ENCODE measurements around the gene HS3ST4. TPM values are rescaled to one million over a fixed set of nuclear protein-coding genes. Genes with fewer than 3 reads are reported as not detected.

Gene HS3ST4
- total RNA-seq, 6 donors from 2014 or later = 0.13 to 0.44 (median 0.17) TPM; not detected in 3

DNA sequence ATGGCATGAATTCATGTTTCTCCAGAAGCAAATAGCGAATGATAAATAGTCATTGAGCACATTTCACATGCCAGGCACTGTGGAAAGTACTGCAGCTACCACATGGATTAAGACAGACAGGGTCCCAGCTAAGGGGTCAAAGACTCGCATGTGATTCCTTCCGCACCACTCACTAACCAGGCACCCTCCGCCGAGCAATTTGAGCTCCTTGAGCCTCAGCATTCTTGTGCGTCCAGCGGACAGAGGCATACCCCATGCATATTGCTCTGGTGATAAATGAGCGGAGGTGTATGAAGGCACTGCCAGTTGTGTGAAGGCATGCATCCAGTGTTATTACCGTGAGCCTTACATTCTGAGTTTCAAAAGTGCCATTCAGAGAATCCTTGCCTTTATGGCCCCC lies 358.7 kb downstream of the HS3ST4 start:
- H3K9me3 ChIP-seq = no peaks in the 10 kb centered on the region
- H3K4me3 ChIP-seq = no peak overlapping the region
- H3K27me3 ChIP-seq = no peaks in the 10 kb centered on the region
- WGBS, 2 donors = 64 to 66% methylated on average over 8 to 9 of the region's 9 CpGs
- DNase-seq (no peak), ATAC-seq (ENCODE audit: low FRiP score in 2 of 2) (no peak)
- H3K36me3 ChIP-seq = no peaks in the 10 kb centered on the region
- no peaks in the 10 kb centered on the region for H3K4me1 ChIP-seq
- TF ChIP-seq, protein P1, sequence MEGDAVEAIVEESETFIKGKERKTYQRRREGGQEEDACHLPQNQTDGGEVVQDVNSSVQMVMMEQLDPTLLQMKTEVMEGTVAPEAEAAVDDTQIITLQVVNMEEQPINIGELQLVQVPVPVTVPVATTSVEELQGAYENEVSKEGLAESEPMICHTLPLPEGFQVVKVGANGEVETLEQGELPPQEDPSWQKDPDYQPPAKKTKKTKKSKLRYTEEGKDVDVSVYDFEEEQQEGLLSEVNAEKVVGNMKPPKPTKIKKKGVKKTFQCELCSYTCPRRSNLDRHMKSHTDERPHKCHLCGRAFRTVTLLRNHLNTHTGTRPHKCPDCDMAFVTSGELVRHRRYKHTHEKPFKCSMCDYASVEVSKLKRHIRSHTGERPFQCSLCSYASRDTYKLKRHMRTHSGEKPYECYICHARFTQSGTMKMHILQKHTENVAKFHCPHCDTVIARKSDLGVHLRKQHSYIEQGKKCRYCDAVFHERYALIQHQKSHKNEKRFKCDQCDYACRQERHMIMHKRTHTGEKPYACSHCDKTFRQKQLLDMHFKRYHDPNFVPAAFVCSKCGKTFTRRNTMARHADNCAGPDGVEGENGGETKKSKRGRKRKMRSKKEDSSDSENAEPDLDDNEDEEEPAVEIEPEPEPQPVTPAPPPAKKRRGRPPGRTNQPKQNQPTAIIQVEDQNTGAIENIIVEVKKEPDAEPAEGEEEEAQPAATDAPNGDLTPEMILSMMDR (IDR thresholded peaks at IDR 0.05) = no peak
- no peak for TF ChIP-seq POLR2AphosphoS5 (IDR thresholded peaks at IDR 0.05)
- TF ChIP-seq POLR2A (IDR thresholded peaks at IDR 0.05) = no peak
- TF ChIP-seq EP300 (IDR thresholded peaks at IDR 0.05) = no peak
- no peak overlapping the region for H3K27ac ChIP-seq

DNA sequence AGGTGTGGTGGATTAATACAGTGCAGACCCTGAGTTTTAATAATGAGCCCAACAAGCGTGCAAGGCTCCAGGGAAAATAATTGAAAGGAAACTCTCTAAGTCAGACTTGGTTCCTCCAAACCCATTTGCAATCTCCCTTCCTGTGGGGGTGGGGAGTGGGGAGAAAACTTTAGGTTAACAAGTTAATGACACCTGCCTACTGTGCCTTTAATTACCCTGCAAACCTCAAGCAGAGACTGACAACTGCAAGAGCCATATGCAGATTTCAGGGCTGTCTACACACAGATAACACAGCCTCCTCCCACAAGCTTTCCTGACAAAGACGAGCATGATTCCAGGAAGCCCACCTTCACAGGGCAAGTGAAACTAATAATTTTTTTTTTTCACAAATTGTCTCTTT lies 359.3 kb downstream of the HS3ST4 start:
- H3K27me3 ChIP-seq = no peaks in the 10 kb centered on the region
- no peak for DNase-seq
- no peaks in the 10 kb centered on the region for H3K9me3 ChIP-seq
- H3K4me3 ChIP-seq = no peak overlapping the region
- TF ChIP-seq POLR2AphosphoS5 (IDR thresholded peaks at IDR 0.05) (no peak), EP300 (IDR thresholded peaks at IDR 0.05) (no peak), POLR2A (IDR thresholded peaks at IDR 0.05) (no peak)
- TF ChIP-seq, protein P1 (IDR thresholded peaks at IDR 0.05) = no peak
- no peaks in the 10 kb centered on the region for H3K4me1 ChIP-seq
- 15 to 28% methylated on average over 2 of the region's 2 CpGs for WGBS, 2 donors
- no peak for ATAC-seq (ENCODE audit: low FRiP score in 2 of 2)
- H3K27ac ChIP-seq = no peak overlapping the region
- no peaks in the 10 kb centered on the region for H3K36me3 ChIP-seq

DNA sequence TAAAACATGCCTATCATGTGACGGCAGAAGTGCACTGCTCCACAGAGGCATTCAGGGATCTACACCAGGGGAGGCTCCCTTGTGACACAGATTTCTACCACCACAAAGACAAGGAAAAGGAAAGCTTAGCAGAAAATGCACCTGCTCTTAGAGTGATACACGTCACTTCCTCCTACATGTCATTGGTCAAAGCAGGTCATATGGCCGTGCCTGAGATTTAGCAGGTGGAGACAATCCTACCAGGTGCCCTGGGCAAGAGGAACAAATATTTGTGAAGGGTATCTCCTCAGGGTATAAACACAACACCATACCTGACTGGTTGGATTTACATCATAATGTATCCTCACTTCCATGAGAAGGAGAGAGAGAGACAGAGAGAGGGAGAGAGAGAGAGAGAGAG lies 362.1 kb downstream of the HS3ST4 start:
- no peak for DNase-seq
- ATAC-seq (ENCODE audit: low FRiP score in 2 of 2) = no peak
- TF ChIP-seq EP300 (IDR thresholded peaks at IDR 0.05) = no peak
- TF ChIP-seq, protein P1 (IDR thresholded peaks at IDR 0.05) = no peak
- TF ChIP-seq POLR2AphosphoS5 (IDR thresholded peaks at IDR 0.05) = no peak
- TF ChIP-seq POLR2A (IDR thresholded peaks at IDR 0.05) = no peak
- 86 to 91% methylated on average over 3 of the region's 3 CpGs for WGBS, 2 donors
- H3K4me3 ChIP-seq = no peak overlapping the region
- peaks cover 0 to 5% (median 0%) of the 10 kb centered on the region in 4 donors for H3K9me3 ChIP-seq
- no peaks in the 10 kb centered on the region for H3K4me1 ChIP-seq
- no peak overlapping the region for H3K27ac ChIP-seq
- no peaks in the 10 kb centered on the region for H3K36me3 ChIP-seq
- H3K27me3 ChIP-seq = no peaks in the 10 kb centered on the region

DNA sequence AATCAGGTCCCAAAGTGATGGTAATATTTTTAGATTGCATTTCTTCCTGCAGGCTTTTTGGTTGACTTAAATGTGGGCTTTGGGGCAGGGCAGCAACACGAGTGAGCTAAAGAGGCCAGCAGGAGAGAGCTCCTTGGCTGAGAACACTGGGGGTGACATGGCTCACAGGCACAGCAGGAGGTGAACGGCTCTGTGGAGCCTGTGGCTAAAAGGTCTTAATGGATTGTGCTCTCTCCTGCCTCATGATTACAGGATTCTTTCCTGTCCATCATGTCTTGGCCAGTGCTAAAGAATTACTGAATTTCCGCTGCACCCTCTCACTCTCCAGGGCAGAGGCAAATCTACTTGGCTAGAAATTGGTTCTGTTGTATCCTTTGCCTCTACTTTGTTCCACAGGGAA lies 366.6 kb downstream of the HS3ST4 start:
- DNase-seq = no peak
- Histone ChIP-seq H3K4me1 (no peaks in the 10 kb centered on the region), H3K27me3 (no peaks in the 10 kb centered on the region), H3K4me3 (no peak overlapping the region), H3K9me3 (peaks cover 0 to 5% (median 0%) of the 10 kb centered on the region in 4 donors), H3K27ac (no peak overlapping the region), H3K36me3 (no peaks in the 10 kb centered on the region)
- TF ChIP-seq POLR2A (IDR thresholded peaks at IDR 0.05) (no peak), EP300 (IDR thresholded peaks at IDR 0.05) (no peak)
- 48 to 49% methylated on average over 2 to 3 of the region's 3 CpGs for WGBS, 2 donors
- no peak for ATAC-seq (ENCODE audit: low FRiP score in 2 of 2)

DNA sequence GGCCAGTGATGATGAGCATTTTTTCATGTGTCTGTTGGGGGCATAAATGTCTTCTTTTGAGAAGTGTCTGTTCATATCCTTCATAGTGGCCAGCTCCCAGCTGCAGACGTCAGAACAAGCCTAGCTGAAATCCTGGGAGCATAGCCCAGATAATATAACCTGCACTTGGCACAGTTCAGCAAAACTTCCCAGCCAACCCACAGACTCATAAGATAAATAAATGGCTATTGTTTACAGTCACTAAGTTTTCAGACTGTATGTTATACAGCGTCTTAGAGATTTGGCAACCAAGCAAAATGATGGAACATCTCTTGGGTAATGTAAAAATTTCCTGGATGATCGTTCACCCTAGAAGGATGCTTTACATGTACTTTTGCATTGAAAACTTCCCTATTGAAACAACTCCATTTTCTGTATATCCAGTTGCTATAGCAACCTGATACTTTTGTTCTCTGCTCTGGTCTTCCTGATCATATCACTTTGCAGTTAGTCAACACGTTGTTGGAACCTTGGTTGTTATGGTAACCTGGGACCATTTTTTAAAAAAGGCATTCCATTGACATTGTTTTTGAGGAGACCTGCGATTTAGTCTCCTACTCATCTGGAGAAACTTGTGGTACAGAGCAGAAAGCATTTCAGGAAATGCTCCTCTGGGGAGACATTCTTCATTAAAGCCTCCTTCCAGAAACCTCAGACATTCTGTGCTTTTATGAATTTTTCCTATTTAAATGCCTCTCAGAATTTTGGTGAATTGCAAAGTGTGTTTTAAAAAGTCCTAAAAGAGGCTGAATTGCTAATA lies 378.7 kb downstream of the HS3ST4 start:
- Histone ChIP-seq H3K27ac (no peak overlapping the region), H3K36me3 (no peaks in the 10 kb centered on the region), H3K9me3 (no peaks in the 10 kb centered on the region), H3K27me3 (no peaks in the 10 kb centered on the region), H3K4me1 (no peaks in the 10 kb centered on the region), H3K4me3 (no peak overlapping the region)
- no peak for ATAC-seq (ENCODE audit: low FRiP score in 2 of 2)
- DNase-seq = no peak
- TF ChIP-seq, protein P1 (IDR thresholded peaks at IDR 0.05) = no peak
- TF ChIP-seq POLR2A (IDR thresholded peaks at IDR 0.05) = no peak
- TF ChIP-seq EP300 (IDR thresholded peaks at IDR 0.05) = no peak
- TF ChIP-seq POLR2AphosphoS5 (IDR thresholded peaks at IDR 0.05) = no peak
- WGBS, 2 donors = 33 to 34% methylated on average over 4 to 5 of the region's 5 CpGs
